ENCODE data around the gene RDH5.

GRCh38 chr12:55718624-55719275 lies 1.4 kb upstream of the RDH5 start:
- TF ChIP-seq CTCF (IDR thresholded peaks at IDR 0.05) (no peak), POLR2AphosphoS5 (IDR thresholded peaks at IDR 0.05; ENCODE audit: low read depth, low read length) (no peak), GABPA (IDR thresholded peaks at IDR 0.05; ENCODE audit: low read depth) (no peak), TEAD4 (IDR thresholded peaks at IDR 0.05; ENCODE audit: borderline replicate concordance, insufficient read depth) (no peak), RAD21 (IDR thresholded peaks at IDR 0.05; ENCODE audit: low read length) (no peak), GATA2 (CRISPR knock-in tag; IDR thresholded peaks at IDR 0.05) (no peak)
